PC-9 (cell line): Measurements from ENCODE around the gene TEPSIN. TPM values are rescaled to one million over a fixed set of nuclear protein-coding genes. Genes with fewer than 3 reads are reported as not detected.

ENCODE experiments used
- BruUV-seq: library from RNA; stranded (reverse); fragments of 400-500 nt; replicated peaks from 2 replicates; lab custom pipeline; 2021; lab: Mats Ljungman, UMichigan
- CTCF ChIA-PET: fragments of 300-600 bp; sonication (Branson Sonifier 250); formaldehyde crosslinking; loops from one replicate; lab custom pipeline; 2022; ENCODE audit warnings: antibody characterized with exemption; lab: Charles Lee
- POLR2A ChIA-PET: fragments of 300-600 bp; sonication (Branson Sonifier 250); formaldehyde crosslinking; loops from one replicate; lab custom pipeline; 2022; ENCODE audit warnings: antibody characterized with exemption; ENCODE audit not compliant: unreplicated experiment; lab: Charles Lee
- DNase-seq, 2 experiments: peaks; one replicate each; pipeline versions ENCODE4 v3.0.0 to v3.0.0-alpha.2; 2015 to 2022; ENCODE audit warnings: mixed read lengths in 1 of 2
- H2AFZ ChIP-seq: fragments of 200-600 bp; sonication (generic); 2 replicates; pipeline ENCODE4 v1.8.1; 2017; ENCODE audit warnings: antibody characterized with exemption
- H3F3A ChIP-seq: fragments of 200-600 bp; sonication (generic); 2 replicates; pipeline ENCODE4 v1.8.1; 2017; ENCODE audit warnings: antibody characterized with exemption, mild to moderate bottlenecking, low read depth; ENCODE audit not compliant: insufficient read depth
- H3K27ac ChIP-seq: fragments of 200-600 bp; sonication (generic); 2 replicates; pipeline ENCODE4 v1.6.1; 2016; ENCODE audit warnings: mixed run types
- H3K27me3 ChIP-seq: fragments of 200-600 bp; sonication (generic); 2 replicates; pipeline ENCODE4 v1.6.1; 2016; ENCODE audit warnings: low read depth, mixed run types; ENCODE audit not compliant: insufficient read depth
- H3K36me3 ChIP-seq: fragments of 200-600 bp; sonication (generic); 2 replicates; pipeline ENCODE4 v1.6.1; 2016; ENCODE audit warnings: low read depth, mixed run types
- H3K4me1 ChIP-seq: fragments of 200-600 bp; sonication (generic); replicated peaks from 2 replicates; pipeline ENCODE4 v1.6.1; 2016; ENCODE audit warnings: mixed run types; ENCODE audit not compliant: insufficient read depth
- H3K4me2 ChIP-seq: fragments of 200-600 bp; sonication (generic); 2 replicates; pipeline ENCODE4 v1.6.1; 2017; ENCODE audit warnings: mixed run types
- H3K4me3 ChIP-seq: fragments of 200-600 bp; sonication (generic); 2 replicates; pipeline ENCODE4 v1.6.1; 2016; ENCODE audit warnings: mixed run types
- H3K79me2 ChIP-seq: fragments of 200-600 bp; sonication (generic); 2 replicates; pipeline ENCODE4 v1.6.1; 2017; ENCODE audit warnings: low read depth, mixed run types
- H3K9me2 ChIP-seq: fragments of 200-600 bp; sonication (generic); 2 replicates; pipeline ENCODE4 v1.8.1; 2017; ENCODE audit warnings: mild to moderate bottlenecking; ENCODE audit not compliant: insufficient read depth
- H3K9me3 ChIP-seq: fragments of 200-600 bp; sonication (generic); 2 replicates; pipeline ENCODE4 v1.8.1; 2016; ENCODE audit warnings: low read depth; ENCODE audit not compliant: insufficient read depth
- H4K20me1 ChIP-seq: fragments of 200-600 bp; sonication (generic); 2 replicates; pipeline ENCODE4 v1.8.1; 2017; ENCODE audit not compliant: insufficient read depth
- CTCF ChIP-seq: fragments of 200-600 bp; sonication (generic); conservative IDR thresholded peaks from 2 replicates; pipeline ENCODE4 v1.6.1; 2017; ENCODE audit warnings: mixed run types, antibody characterized with exemption, mild to moderate bottlenecking, moderate library complexity
- EZH2 ChIP-seq: fragments of 200-600 bp; sonication (generic); IDR thresholded peaks from 2 replicates; pipeline ENCODE4 v1.8.0; 2017; ENCODE audit warnings: antibody characterized with exemption, low read depth
- intact Hi-C: fragments of 100-400 bp; cut with micrococcal nuclease; formaldehyde crosslinking; loops from one replicate; pipeline ENCODE4 v1.10.0; 2022; ENCODE audit not compliant: unreplicated experiment
- total RNA-seq: library from RNA; stranded (reverse); gene quantifications from 2 replicates; pipeline ENCODE4 v1.2.3, GENCODE V29; 2021

The TEPSIN gene
- total RNA-seq, 1 experiment from 2014 or later = 35.0 TPM

DNA sequence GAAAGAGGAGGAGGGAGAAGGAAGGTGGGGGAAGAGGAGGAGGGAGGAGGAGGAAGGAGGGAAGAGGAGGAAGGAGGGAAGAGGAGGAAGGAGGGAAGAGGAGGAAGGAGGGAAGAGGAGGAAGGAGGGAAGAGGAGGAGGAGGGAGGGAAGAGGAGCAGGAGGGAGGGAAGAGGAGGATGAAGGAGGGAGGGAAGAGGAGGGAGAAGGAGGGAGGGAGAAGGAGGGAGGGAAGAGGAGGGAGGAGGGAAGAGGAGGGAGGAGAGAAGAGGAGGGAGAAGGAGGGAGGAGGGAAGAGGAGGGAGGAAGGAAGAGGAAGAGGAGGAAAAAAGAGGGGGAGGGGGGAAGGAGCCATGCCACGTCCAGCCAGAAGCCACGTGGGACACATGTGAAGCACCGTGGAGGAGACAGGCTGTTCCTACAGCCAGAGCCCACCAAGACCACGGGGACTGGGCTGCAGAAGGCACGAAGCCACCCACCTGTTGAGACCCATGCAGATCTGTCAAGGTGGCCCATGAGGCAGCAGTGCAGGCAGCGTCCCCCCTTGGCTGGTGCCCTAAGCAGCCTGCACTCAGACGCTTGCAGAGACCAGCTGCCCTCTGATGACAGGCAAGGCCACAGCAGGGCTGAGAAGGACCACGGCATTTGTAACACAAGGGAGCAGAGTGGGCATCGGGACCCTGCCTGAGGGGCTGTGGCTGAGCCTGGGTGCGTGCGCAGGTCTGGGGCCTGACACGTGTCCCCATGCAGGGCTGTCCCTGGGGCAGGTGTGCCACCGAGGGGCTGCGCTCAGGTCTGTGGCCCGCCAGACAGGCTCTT lies 10.6 kb upstream of the TEPSIN start:
- intact Hi-C loops = loop anchor here (5.0 kb wide), 1 partner anchor 148 kb away; the partner anchor contains the start of gene BAHCC1
- DNase-seq = no peak
- TF ChIP-seq EZH2 (no peak), CTCF (no peak)
- H3K4me2 ChIP-seq = no peak overlapping the region
- no peak overlapping the region for H3K4me3 ChIP-seq
- CTCF ChIA-PET = no interaction called here
- BruUV-seq = no TSS peak
- no peaks in the 10 kb centered on the region for H3K36me3 ChIP-seq
- H3K27ac ChIP-seq = no peak overlapping the region
- POLR2A ChIA-PET = no interaction called here
- H3K9me3 ChIP-seq = no peaks in the 10 kb centered on the region
- no peaks in the 10 kb centered on the region for H3K9me2 ChIP-seq
- no peaks in the 10 kb centered on the region for H3K79me2 ChIP-seq
- no peaks in the 10 kb centered on the region for H3K4me1 ChIP-seq
- no peak overlapping the region for H2AFZ ChIP-seq
- peaks cover 4% of the 10 kb centered on the region; the same call in 1 of the 2 replicates for H3F3A ChIP-seq
- no peaks in the 10 kb centered on the region for H4K20me1 ChIP-seq
- H3K27me3 ChIP-seq = no peaks in the 10 kb centered on the region

DNA sequence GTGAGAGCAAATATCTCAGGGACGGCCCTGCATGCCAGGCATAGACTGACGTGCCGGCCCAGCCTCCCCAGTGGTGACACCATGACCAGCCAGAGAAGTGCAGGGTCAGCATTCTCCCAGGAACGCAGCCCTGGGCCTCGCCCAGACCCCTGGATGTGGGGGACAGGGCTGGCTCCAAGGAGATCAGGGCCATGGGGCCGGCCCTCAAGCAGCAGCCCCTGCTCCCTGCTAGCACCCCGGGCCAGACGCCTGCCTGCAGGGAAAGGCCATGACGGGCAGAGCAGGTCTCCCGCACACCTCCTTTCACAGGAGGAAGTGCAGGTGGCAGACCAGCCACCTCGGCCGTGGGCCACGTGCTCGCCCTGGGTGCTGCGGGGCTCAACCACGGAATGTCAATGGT lies 9.8 kb upstream of the TEPSIN start:
- POLR2A ChIA-PET = interaction anchor here (0.6 kb wide), 1 partner anchor 26 kb away, joined by 4 read pairs; the partner anchor contains the start of gene CEP131
- CTCF ChIA-PET = no interaction called here
- Histone ChIP-seq H3K27ac (no peak overlapping the region), H3K9me3 (no peaks in the 10 kb centered on the region), H3K36me3 (no peaks in the 10 kb centered on the region), H4K20me1 (no peaks in the 10 kb centered on the region), H3K4me3 (no peak overlapping the region), H3K27me3 (no peaks in the 10 kb centered on the region), H2AFZ (no peak overlapping the region), H3F3A (0 out of 2 replicates have a peak, but pooled peaks cover 7% of the 10 kb centered on the region), H3K4me1 (no peaks in the 10 kb centered on the region), H3K79me2 (no peaks in the 10 kb centered on the region), H3K4me2 (no peak overlapping the region), H3K9me2 (no peaks in the 10 kb centered on the region)
- no TSS peak for BruUV-seq
- intact Hi-C loops = no loop called here
- DNase-seq = no peak
- no peak for TF ChIP-seq CTCF
- no peak for TF ChIP-seq EZH2

DNA sequence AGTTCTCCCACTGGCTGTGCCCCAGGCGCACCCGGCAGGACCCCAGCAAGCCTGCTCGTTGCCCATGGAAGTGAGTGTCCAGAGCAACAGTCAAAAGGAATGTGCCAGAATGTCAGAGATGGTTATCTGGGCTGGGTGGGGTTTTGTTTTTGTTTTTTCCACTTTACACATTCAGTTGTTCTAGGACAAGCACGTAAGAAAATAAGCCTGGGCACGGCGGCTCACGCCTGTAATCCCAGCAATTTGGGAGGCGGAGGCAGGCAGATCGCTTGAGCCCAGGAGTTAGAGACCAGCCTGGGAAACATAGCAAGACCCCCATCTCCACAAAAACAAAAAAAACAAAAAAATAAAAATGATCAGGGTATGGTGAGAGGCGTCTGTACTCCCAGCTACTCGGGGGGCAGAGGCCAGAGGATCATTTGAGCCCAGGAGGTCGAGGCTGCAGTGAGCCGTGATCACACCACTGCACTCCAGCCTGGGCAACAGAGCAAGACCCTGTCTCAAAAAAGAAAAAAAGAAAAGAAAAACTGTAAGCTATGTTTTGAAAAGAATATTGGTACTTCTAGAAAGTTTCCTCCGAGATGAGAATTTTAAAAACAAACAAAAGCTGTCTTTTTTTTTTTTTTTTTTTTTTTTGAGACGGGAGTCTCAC lies 8.6 kb upstream of the TEPSIN start:
- no TSS peak for BruUV-seq
- Histone ChIP-seq H3K4me3 (no peak overlapping the region), H3K4me2 (no peak overlapping the region), H3K27ac (no peak overlapping the region), H3K79me2 (no peaks in the 10 kb centered on the region), H4K20me1 (no peaks in the 10 kb centered on the region), H3K4me1 (no peaks in the 10 kb centered on the region), H3K9me2 (no peaks in the 10 kb centered on the region), H3F3A (0 out of 2 replicates have a peak, but pooled peaks cover 7% of the 10 kb centered on the region), H3K9me3 (no peaks in the 10 kb centered on the region), H3K36me3 (no peaks in the 10 kb centered on the region), H2AFZ (no peak overlapping the region), H3K27me3 (no peaks in the 10 kb centered on the region)
- ChIA-PET POLR2A (interaction anchor here (0.7 kb wide), 1 partner anchor 250 kb away, joined by 4 read pairs; no protein-coding TSS in a partner anchor), CTCF (interaction anchor here (0.6 kb wide), 1 partner anchor 49 kb away, joined by 8 read pairs; no protein-coding TSS in a partner anchor)
- TF ChIP-seq EZH2 (no peak), CTCF (no peak)
- intact Hi-C loops = no loop called here
- no peak for DNase-seq
